ENCODE results near the gene CPSF2.

Gene CPSF2

GRCh38 chr14:92105073-92105892 is 16.5 kb upstream of the CPSF2 start:
- DNase-seq (ENCODE audit: low read depth): peak; percentile 66
- TF ChIP-seq, protein P1, sequence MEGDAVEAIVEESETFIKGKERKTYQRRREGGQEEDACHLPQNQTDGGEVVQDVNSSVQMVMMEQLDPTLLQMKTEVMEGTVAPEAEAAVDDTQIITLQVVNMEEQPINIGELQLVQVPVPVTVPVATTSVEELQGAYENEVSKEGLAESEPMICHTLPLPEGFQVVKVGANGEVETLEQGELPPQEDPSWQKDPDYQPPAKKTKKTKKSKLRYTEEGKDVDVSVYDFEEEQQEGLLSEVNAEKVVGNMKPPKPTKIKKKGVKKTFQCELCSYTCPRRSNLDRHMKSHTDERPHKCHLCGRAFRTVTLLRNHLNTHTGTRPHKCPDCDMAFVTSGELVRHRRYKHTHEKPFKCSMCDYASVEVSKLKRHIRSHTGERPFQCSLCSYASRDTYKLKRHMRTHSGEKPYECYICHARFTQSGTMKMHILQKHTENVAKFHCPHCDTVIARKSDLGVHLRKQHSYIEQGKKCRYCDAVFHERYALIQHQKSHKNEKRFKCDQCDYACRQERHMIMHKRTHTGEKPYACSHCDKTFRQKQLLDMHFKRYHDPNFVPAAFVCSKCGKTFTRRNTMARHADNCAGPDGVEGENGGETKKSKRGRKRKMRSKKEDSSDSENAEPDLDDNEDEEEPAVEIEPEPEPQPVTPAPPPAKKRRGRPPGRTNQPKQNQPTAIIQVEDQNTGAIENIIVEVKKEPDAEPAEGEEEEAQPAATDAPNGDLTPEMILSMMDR (conservative IDR thresholded peaks at IDR 0.05; ENCODE audit: low read depth, low read length): no peak
- H3K4me3 ChIP-seq (ENCODE audit: low read depth, low read length): peak overlapping the region; percentile 82

- DNase-seq (ENCODE audit: low read depth): no peak
- H3K4me3 ChIP-seq (ENCODE audit: low read depth, low read length): peak overlapping the region; percentile 82
- TF ChIP-seq, protein P1 (conservative IDR thresholded peaks at IDR 0.05; ENCODE audit: low read depth, low read length): no peak
Measured at GRCh38 chr14:92105893-92106142, 16.0 kb upstream of the CPSF2 start.

- H3K4me3 ChIP-seq (ENCODE audit: low read depth, low read length): peak within 1 kb of the TSS; percentile 82
- TF ChIP-seq, protein P1 (conservative IDR thresholded peaks at IDR 0.05; ENCODE audit: low read depth, low read length): peak; percentile 86
- DNase-seq (ENCODE audit: low read depth): peak; percentile 99
Measured at GRCh38 chr14:92106143-92106926, 15.4 kb upstream of the CPSF2 start, which contains the start of gene ATXN3. Gene ATXN3, minus strand, starts transcription at chr14:92106582. Its CDS starts 30 bp downstream, at chr14:92106552.

DNA sequence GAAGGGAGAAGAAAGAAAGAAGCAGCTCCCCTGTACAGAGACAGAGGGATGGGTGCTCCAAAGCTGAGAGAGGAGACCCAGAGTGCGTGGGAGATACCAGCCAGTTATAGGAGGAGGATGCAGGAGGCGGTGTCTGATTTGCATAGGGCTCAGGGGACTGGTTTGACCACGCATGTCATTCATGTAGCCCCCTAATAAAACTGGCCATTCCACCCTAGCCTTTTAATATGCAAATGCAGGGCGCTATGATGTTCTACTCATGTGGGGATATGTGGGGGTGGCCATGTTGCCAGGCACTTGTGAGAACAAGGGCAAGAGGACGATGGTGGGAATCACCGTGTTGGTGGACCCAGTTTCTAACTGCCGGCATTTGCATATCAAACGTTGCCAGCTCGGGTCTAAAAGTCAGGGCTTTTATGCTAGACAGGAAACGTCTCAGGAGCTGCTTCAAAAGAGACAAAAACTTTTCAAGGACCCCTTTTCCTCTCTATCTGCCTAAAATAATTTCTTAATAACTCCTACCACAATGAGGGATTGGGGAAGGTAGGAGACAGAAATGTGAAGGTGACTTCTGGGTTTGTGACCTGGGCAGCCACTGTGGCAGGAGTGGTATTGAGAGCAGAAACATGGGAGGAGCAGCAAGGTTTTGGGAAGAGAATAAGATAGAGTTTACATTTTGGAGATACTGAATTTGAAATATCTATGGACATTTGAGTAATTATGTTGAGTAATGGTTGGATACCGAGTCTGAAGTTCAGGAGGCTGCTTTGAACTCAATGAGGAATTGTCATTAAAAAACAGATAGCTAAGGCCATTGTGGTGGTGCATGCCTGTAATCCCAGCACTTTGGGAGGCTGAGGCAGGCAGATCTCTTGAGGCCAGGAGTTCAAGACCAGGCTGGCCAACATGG is 13.2 kb upstream of the CPSF2 start:
- no peak overlapping the region for H3K4me3 ChIP-seq (ENCODE audit: low read depth, low read length)
- peak; percentile 6 for DNase-seq (ENCODE audit: low read depth)
- TF ChIP-seq, protein P1 (conservative IDR thresholded peaks at IDR 0.05; ENCODE audit: low read depth, low read length): no peak

GRCh38 chr14:92109490-92109889 is 12.3 kb upstream of the CPSF2 start:
- no peak for DNase-seq (ENCODE audit: low read depth)
- no peak overlapping the region for H3K4me3 ChIP-seq (ENCODE audit: low read depth, low read length)
- TF ChIP-seq, protein P1 (conservative IDR thresholded peaks at IDR 0.05; ENCODE audit: low read depth, low read length): no peak

DNA sequence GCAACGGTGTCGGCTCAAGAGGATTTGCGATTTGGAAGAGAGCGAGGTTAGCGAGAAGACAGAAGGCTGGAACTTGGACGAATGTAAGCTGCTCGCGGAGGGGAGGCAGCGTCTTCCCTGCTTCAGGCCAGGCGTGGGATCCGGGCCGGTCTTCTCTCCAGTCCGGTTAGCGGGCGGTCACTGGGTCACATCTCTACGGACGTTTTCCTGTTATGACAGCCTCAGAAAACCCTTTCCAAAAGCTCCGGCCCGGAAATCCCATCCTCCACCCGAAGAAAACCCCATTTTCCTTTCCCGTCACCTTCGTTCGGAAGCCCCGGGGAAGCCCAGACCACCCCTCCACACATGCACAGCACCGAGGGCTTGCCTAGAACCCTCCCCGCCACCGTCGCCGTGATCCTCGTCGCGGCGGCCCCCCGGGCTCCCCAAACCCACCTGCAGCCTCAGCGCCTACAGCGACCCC is 531 bp upstream of the CPSF2 start:
- H3K4me3 ChIP-seq (ENCODE audit: low read depth, low read length): peak overlapping the region; percentile 98
- peak; percentile 71 for DNase-seq (ENCODE audit: low read depth)
- TF ChIP-seq, protein P1 (conservative IDR thresholded peaks at IDR 0.05; ENCODE audit: low read depth, low read length): no peak

Data from choroid plexus epithelial cell (primary cell).